GM12865 (cell line): Measurements from ENCODE around the gene EMP1.
"Not testable (repeated sequence)": the region's sequence is repeated elsewhere in the genome, so short reads cannot be mapped to it uniquely, and the experiment has no call there.

Experiments used
- DNase-seq: peaks from one replicate; pipeline ENCODE4 v3.0.0; 2010; ENCODE audit warnings: low read depth
- H3K4me3 ChIP-seq: 2 replicates; pipeline ENCODE4 v1.5.1; 2011; ENCODE audit warnings: mild to moderate bottlenecking, low read depth, low read length, control low read depth
- TF ChIP-seq, protein P1 (sequence below): IDR thresholded peaks from 2 replicates; pipeline ENCODE4 v1.5.1; 2011; ENCODE audit warnings: low read length, control low read depth, low read depth, inconsistent platforms; ENCODE audit not compliant: insufficient read depth; ENCODE audit errors: missing control alignments

The EMP1 gene

DNA sequence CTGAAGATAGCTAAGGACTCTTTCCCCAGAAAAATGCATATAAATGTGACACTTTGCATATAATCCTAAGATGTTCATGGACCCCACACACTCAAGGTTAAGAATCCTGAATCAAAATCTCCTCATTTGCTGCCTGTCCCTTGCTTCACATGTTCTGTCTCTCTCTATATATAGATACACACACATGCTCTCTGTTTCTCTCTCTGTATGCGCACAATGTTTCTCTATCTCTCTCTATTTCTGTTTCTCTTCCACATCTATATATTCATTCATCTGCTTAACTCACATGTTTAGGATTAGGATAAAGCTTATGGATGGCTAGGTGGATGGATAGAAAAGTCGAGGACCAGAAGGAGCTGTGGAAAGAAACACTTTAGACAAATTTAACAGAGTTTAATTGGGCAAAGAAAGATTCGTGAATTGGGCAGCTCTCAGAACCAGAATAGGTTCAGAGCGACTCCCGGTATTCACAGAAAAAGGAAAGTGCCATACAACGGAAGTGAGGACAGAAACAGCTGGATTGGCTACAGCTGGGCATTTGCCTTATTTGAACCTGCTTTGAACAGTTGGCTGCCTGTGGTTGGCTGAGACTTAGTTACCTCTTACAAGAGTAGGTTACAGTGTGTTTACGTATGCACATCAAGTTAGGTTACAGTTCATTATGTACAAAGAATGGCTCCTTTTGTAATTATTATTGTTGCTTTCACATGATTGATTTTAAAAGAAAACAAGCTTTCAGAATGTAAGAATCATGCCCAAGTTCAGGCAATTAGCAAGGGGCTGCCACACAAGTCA lies 57.6 kb downstream of the EMP1 start:
- no peak for DNase-seq
- no peak overlapping the region for H3K4me3 ChIP-seq
- TF ChIP-seq, protein P1, sequence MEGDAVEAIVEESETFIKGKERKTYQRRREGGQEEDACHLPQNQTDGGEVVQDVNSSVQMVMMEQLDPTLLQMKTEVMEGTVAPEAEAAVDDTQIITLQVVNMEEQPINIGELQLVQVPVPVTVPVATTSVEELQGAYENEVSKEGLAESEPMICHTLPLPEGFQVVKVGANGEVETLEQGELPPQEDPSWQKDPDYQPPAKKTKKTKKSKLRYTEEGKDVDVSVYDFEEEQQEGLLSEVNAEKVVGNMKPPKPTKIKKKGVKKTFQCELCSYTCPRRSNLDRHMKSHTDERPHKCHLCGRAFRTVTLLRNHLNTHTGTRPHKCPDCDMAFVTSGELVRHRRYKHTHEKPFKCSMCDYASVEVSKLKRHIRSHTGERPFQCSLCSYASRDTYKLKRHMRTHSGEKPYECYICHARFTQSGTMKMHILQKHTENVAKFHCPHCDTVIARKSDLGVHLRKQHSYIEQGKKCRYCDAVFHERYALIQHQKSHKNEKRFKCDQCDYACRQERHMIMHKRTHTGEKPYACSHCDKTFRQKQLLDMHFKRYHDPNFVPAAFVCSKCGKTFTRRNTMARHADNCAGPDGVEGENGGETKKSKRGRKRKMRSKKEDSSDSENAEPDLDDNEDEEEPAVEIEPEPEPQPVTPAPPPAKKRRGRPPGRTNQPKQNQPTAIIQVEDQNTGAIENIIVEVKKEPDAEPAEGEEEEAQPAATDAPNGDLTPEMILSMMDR = no peak

GRCh38 chr12:13255792-13256691 lies 59.5 kb downstream of the EMP1 start:
- DNase-seq = peak; percentile 74
- TF ChIP-seq, protein P1 = peak; percentile 98
- H3K4me3 ChIP-seq = no peak overlapping the region

DNA sequence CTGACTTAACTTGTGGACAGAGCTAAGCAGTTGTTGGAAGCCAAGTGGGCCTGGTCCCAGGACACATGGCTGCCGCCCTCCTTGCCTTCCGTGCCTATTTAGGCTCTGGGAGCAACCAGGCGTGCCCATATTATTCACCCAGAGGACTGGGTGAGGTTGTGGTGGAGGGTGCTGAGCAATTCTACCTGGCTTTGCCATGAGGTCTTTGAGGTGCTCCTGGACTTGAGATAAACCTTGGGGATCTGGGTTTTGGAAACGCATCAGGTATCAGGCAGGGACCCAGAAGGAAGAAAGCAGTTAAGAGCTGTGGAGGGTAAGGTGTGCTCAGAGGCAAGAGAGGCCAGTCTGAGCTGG lies 60.1 kb downstream of the EMP1 start:
- H3K4me3 ChIP-seq = no peak overlapping the region

DNA sequence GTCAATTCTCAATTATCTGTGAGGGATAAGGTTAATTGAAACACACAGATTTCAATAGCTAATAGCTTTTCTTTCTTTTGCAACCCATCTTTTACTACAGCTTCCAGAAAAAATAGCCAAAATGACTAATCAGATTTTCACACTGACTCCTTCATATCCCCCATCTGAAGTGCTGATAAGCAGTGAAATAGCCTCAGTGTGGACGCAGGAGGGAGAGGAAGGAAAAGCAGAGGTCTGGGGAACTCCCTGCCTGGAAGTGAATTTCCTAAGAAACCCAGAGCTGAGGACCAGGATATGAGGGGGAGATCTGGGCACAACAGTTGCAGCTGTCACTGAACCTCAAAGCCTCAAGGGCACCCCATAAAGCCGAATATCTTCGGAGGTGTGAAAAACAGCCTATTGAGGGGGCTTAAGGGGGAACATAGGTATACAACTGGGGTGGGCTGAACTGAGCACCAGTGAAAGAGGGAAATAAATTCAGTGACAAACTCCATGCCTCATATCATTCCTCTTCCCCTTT lies 60.9 kb downstream of the EMP1 start:
- H3K4me3 ChIP-seq = no peak overlapping the region
- TF ChIP-seq, protein P1 = no peak
- no peak for DNase-seq

More for the DNA sequence above, 60.1 kb downstream of the EMP1 start:
- TF ChIP-seq, protein P1 = no peak
- no peak for DNase-seq

- H3K4me3 ChIP-seq = no peak overlapping the region
- no peak for DNase-seq
- TF ChIP-seq, protein P1 = no peak
These were observed 61.7 kb downstream of the EMP1 start for GRCh38 chr12:13258197-13258596.

DNA sequence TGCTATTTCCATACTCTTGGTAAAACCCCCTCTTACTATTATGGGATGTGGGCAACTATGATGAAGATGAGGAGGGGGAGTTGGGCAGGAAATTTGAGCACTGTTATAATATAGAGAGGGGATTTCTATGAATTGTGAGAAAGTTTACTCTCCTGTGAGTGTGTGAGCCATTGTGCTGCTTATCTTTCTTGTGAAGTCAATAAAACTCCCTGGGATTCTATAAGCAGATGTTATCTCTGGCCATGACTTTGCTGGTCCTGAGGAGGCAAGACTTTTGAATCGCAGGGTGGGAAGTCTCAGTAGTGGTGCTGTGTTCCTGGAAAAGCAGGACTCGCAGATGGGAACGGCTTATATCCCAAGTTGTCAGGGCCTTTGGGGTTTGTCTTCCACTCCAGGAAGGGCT lies 62.2 kb downstream of the EMP1 start:
- no peak for DNase-seq
- no peak overlapping the region for H3K4me3 ChIP-seq
- TF ChIP-seq, protein P1 = no peak

GRCh38 chr12:13259625-13260024 lies 63.1 kb downstream of the EMP1 start:
- not testable (repeated sequence) for H3K4me3 ChIP-seq

GRCh38 chr12:13267826-13268225 lies 71.3 kb downstream of the EMP1 start:
- H3K4me3 ChIP-seq, DNase-seq: not testable (repeated sequence)

More at GRCh38 chr12:13259625-13260024, 63.1 kb downstream of the EMP1 start:
- not testable (repeated sequence) for DNase-seq
